ENCODE data around the gene POMGNT2. TPM values are rescaled to one million over a fixed set of nuclear protein-coding genes. Genes with fewer than 3 reads are reported as not detected.
"Not testable (repeated sequence)": the region's sequence is repeated elsewhere in the genome, so short reads cannot be mapped to it uniquely, and the experiment has no call there.

Gene POMGNT2
- total RNA-seq, 1 experiment from 2014 or later: 24.6 TPM

GRCh38 chr3:43059456-43059855, 46.4 kb downstream of the POMGNT2 start:
- no peak for DNase-seq (ENCODE audit: low spot score)
- in situ Hi-C loops (cut with HindIII; ENCODE audit: low sequenced_read_pairs): no loop called here

DNA sequence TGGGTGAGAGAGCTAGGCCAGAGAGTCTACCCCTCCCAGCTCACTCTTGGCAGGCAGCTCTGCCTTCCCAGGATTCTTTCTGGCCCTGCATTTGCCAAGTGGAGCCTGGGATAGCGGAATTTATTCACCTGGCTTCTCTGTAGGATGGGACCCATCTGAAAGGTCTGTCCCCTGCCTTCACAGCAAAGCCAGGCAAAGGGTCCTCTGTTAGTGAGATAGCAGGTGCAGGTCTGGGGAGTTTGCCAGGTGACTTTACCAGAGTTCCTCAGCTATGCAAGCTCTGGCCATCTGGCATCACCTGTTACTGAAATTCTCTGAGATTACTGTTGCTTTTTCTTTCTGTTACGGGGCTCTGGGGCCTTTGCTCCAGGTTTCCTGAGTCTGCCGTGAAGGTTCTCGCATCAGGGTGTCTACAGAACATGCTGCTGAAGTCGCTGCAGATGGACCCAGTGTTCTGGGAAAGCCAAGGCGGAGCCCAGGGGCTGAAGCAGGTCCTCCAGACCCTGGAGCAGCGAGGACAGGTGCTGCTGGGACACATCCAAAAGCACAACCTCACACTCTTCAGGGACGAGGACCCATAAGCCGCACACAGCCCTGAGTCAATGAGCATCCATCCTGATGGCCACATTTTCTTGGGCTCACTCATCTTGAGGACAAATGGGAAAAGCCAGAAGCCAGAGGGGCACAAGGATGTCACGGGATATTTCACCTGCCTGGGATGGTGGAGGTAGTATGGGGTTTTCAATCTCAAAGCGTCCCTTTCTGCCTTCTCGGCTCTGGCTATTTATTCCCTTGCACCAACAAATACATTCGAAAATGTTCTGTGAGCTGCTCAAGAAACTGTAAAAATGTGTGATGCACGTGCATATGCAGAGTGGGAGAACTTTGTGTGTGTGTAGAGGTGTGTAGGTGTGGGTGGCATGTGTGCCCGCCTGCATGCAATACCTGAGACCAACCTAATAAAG, 49.8 kb downstream of the POMGNT2 start:
- in situ Hi-C loops (cut with HindIII; ENCODE audit: low sequenced_read_pairs): no loop called here
- DNase-seq (ENCODE audit: low spot score): peak; percentile 96

GRCh38 chr3:43055393-43055792, 50.5 kb downstream of the POMGNT2 start:
- in situ Hi-C loops (cut with HindIII; ENCODE audit: low sequenced_read_pairs): no loop called here
- no peak for DNase-seq (ENCODE audit: low spot score)

DNA sequence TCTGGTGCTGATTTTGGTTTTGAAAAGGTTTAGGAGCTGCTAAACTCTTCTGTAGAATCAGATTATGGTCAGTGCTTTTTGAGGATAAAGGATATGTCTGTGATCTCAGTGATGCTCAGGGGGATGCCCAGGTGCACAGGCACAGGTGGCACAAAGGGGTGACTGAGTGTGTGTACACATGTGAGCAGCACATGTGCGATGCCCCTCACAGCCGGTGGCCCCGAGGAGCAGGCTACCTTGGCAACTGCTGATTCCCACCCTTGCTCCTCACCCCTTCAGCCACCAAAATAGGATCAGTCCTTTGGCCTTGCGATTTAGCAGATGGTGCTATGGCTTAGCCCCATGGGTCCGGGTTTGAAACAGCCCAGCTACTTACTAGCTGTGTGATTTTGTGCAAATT, 51.1 kb downstream of the POMGNT2 start:
- in situ Hi-C loops (cut with HindIII; ENCODE audit: low sequenced_read_pairs): no loop called here
- DNase-seq (ENCODE audit: low spot score): no peak

DNA sequence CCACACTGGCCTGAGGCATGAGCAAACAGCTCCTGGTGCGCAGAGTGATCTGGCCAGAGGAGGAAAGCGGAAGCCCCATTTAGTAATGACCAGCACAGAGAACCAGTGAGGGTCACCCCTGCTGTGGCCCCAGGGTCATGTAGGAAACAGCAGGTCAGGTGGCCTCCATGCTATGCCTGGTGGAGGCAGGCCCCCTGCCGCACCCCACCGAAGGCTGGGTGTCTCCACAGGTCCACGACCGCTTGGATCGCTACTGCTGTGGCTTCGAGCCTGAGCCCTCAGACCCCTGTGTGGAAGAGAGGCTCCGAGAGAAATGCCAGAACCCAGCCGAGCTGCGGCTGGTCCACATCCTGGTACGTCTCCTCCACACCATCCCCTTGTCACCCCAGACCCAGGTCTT, 52.6 kb downstream of the POMGNT2 start:
- in situ Hi-C loops (cut with HindIII; ENCODE audit: low sequenced_read_pairs): no loop called here
- DNase-seq (ENCODE audit: low spot score): no peak

DNA sequence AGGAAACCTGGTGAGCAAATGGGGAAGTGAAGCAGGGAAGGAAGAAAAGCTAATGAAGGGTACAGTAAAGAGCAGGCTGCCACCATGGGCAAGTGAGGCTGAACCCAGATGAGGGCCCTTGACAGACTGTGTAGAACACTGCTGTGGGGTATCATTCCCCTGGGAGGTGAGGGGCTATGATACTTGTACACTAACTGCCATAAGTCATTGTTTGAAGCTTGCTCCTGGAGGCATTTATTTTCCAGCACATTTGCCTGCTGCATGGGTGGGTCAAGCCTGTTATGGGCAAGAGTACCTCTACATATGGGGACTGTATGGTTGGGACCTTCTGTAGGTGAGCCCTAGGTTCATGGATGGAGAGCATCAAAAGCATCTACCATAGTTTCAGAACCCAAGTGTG, 57.4 kb downstream of the POMGNT2 start:
- DNase-seq (ENCODE audit: low spot score): no peak
- in situ Hi-C loops (cut with HindIII; ENCODE audit: low sequenced_read_pairs): no loop called here

DNA sequence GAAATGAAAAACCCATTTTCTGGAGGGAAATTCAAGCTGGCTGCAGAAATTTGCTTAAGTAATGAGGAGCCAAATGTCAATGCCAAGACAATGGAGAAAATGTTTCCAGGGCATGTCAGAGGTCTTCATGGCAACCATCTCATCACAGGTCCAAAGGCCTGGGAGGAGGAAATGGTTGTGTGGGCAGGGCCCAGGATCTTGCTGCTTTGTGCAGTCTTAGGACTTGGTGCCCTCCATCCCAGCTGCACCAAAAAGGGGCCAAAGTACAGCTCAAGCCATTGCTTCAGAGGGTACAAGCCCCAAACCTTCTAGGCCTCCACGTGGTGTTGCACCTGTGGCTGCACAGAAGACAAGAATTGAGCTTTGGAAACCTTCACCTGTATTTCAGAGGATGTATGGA, 59.3 kb downstream of the POMGNT2 start:
- in situ Hi-C loops (cut with HindIII; ENCODE audit: low sequenced_read_pairs): no loop called here
- no peak for DNase-seq (ENCODE audit: low spot score)

- DNase-seq (ENCODE audit: low spot score); in situ Hi-C loops (cut with HindIII; ENCODE audit: low sequenced_read_pairs): not testable (repeated sequence)
These were observed 60.8 kb downstream of the POMGNT2 start for GRCh38 chr3:43045079-43045478.

DNA sequence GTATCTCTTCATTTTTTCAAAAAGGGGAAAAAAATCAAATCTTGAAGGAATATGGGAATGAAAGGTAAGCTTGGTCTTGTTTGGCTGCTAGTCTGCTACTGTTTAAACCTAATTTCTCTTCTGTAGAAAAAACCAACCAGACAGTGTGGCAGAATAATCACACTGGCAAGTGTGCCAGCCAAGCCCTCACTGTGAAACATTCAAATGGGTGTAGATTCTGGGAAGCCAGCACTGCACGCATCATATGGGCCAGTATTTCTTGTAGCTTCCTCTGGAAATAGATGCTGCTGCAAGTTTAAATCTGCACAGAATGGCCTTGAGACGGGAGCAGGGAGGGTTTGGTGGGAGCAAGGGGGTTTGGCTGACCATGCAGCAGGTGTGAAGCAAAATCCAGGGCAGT, 62.1 kb downstream of the POMGNT2 start:
- in situ Hi-C loops (cut with HindIII; ENCODE audit: low sequenced_read_pairs): no loop called here

DNA sequence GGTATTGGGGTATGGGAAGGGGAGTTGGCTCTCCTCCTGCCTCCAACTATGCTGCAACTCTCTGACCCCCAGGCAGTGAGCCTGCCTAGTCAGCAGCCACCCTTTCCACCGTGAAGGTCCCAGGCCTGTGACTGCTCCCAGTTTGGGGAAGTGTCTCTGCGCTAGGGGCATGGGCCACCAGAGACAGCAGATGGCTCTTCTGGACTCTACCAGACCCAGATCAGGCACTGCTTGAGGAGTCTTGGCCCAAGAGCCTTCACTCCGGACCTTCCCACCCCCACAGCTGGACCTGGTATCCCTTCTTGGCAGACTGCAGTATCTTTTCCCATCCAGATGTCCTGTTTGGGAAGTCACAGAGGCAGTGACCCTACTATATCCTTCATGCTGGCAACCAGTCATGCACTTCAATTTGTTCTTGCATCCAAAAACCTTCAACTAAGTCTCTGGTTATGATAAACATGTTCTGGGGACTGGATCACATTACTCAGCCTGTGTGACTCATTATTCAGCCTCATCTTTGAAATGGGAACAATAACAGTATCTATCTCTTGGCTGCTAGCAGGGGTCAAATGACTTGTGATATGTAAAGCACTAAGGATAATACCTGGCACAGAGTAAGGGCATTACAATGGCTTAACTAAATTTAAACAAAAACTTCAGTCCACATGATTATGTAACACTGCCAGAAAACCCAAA, 62.7 kb downstream of the POMGNT2 start:
- DNase-seq (ENCODE audit: low spot score): no peak
- in situ Hi-C loops (cut with HindIII; ENCODE audit: low sequenced_read_pairs): no loop called here

More for the DNA sequence above, 62.1 kb downstream of the POMGNT2 start:
- DNase-seq (ENCODE audit: low spot score): peak; percentile 81

DNA sequence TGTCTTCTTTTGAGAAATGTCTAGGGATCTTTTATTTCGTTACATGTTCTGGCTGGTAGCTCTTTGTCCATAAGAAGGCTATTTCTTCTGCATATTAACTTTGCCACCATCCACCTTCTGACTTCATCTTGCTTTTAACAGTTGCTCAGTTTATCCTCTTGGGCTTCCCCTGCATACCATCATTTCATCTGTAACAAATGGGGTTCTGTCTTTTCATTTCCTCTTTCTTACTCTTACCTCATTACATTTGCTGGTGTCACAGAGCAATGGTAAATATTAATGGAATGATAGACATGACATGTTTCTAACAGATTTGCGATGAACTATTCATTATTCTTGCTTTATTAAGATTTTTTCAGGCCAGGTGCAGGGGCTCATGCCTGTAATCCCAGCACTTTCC, 64.4 kb downstream of the POMGNT2 start:
- in situ Hi-C loops (cut with HindIII; ENCODE audit: low sequenced_read_pairs): no loop called here
- DNase-seq (ENCODE audit: low spot score): no peak

DNA sequence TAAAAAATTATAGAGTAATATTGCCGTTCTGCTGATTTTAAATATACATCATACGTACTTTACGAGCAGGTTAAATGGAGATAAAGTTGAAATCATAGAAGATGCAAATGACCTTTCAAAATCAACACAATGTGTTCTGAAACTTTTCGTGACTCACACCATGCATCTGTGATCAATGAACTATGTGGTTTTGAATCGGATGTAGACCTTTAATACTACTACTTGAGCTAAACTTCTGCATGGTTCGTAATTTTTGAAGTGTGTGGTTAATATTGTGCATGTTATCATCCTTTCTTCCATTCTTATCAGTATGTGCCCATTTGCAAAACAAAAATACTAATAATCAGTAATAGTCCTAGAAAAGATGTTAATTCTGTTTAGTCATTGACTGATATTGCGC, 67.9 kb downstream of the POMGNT2 start:
- in situ Hi-C loops (cut with HindIII; ENCODE audit: low sequenced_read_pairs): no loop called here
- DNase-seq (ENCODE audit: low spot score): no peak

DNA sequence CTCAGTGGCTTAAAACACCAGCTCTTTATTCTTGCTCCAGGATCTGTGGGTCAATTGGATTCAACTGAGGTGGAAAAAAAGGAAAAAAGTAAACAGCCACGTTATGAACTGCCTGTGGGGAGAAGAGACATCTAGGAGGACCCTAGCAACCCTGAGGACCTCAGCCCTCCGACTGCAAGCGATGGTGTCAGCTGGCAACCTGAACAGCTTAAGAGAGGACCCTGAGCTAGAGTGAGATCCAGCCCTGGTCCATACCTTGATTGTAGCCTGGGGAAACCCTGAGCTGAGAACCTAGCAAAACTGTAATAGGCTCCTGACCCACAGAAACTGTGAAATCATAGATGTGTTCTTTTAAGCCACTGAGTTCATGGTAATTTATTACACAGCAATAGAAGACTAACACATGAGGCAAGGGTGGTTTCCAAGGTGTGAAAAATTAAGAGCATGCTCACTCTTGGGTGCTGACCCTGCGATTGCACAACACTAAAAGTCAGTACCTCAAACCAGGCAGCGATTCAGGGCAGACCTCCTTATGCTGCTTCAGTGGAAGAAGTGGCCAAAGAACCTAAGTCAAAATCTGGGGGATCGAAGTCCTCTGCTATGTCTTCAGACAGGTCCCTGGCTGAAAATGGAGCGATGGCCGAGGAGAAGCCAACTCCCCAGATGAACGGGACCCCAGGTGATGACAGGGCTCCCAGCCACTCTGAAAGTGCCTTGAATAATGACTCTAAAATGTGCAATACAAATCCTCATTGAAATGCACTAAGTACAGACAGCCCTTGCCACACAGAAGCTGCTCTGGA, 69.1 kb downstream of the POMGNT2 start:
- in situ Hi-C loops (cut with HindIII; ENCODE audit: low sequenced_read_pairs): no loop called here
- no peak for DNase-seq (ENCODE audit: low spot score)

- peak; percentile 40 for DNase-seq (ENCODE audit: low spot score)
These were observed 70.0 kb downstream of the POMGNT2 start for GRCh38 chr3:43035801-43036365.

DNA sequence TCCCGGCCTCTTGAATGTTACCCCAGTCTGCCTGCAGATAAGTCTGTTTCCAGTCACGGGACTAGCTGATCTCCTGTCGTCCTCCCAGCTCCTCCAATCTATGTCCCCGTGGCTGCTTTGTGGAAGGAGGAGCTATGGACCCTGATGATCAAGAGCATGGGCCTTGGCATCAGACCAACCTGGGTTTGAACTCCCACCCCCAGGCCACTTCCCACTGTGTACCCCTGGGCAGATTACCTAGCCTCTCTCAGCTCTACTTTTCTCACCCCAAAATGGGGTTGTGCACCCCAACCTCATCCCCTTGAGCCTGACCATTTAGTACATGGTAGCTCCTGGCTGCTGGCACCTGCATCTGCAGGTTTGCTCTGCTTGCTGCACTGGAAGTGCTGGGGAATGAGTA, 71.0 kb downstream of the POMGNT2 start:
- no peak for DNase-seq (ENCODE audit: low spot score)
- in situ Hi-C loops (cut with HindIII; ENCODE audit: low sequenced_read_pairs): no loop called here

More at GRCh38 chr3:43035801-43036365, 70.0 kb downstream of the POMGNT2 start:
- in situ Hi-C loops (cut with HindIII; ENCODE audit: low sequenced_read_pairs): no loop called here

GRCh38 chr3:43034200-43034599, 71.7 kb downstream of the POMGNT2 start:
- in situ Hi-C loops (cut with HindIII; ENCODE audit: low sequenced_read_pairs): no loop called here
- no peak for DNase-seq (ENCODE audit: low spot score)

GRCh38 chr3:43032646-43033628, 72.9 kb downstream of the POMGNT2 start:
- DNase-seq (ENCODE audit: low spot score): no peak
- in situ Hi-C loops (cut with HindIII; ENCODE audit: low sequenced_read_pairs): no loop called here

GRCh38 chr3:43031889-43032545, 73.9 kb downstream of the POMGNT2 start:
- DNase-seq (ENCODE audit: low spot score): peak; percentile 33
- in situ Hi-C loops (cut with HindIII; ENCODE audit: low sequenced_read_pairs): no loop called here
